NCI-H2107 (cell line): Measurements from ENCODE around the gene CACNA2D2.

Source experiments
- DNase-seq: peaks from one replicate; lab custom pipeline; 2025; lab: John Stamatoyannopoulos, UW

Gene CACNA2D2

DNA sequence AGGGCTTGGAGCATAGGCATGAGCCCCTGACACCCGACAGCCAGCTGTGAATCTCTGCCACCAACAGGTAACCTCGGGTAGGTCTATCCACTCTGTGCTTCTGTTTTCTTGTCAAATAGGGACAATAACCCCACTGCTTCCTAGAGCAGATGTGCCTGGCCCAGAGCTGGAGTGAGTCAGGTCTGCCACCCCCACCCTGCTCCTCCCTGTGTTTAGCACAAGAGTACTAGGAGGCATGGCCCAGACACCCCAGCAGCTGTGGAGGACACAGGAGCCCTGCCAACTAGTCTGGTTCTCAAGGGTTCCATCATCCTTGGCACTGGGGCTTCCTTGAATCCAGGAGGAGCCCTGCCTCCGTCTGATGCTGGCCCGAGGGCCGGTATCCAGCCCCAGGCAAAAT lies 110.4 kb downstream of the CACNA2D2 start:
- DNase-seq = no peak

DNA sequence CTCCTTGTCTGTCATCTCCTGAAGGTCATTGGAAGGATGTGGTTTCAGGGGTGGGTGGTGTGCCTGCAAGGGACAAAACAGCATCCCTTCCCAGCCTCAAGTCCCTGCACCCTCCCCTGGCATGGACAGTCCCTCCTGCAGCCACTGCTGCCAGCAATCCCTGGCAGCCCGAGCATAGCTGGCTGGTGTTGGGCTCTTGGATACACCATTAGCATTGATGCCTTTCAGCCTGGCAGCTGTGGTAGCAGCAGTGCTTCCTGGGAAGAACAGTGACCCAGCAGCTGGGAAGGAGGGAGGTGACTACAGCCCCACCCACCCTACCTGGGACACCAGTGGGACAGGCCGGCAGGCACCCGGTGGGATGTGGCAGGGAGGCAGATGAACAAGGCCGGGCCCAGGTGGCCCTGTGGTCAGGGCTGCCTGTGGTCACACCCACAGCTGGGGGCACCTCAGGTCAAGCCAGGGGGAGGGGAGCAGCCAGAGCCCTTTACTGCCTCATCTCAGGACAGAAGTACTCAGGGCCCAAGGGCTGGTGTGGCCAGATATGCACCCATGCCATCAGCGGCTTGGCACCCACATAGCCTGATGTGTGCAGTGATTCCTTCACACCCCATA lies 111.2 kb downstream of the CACNA2D2 start:
- DNase-seq = no peak

DNA sequence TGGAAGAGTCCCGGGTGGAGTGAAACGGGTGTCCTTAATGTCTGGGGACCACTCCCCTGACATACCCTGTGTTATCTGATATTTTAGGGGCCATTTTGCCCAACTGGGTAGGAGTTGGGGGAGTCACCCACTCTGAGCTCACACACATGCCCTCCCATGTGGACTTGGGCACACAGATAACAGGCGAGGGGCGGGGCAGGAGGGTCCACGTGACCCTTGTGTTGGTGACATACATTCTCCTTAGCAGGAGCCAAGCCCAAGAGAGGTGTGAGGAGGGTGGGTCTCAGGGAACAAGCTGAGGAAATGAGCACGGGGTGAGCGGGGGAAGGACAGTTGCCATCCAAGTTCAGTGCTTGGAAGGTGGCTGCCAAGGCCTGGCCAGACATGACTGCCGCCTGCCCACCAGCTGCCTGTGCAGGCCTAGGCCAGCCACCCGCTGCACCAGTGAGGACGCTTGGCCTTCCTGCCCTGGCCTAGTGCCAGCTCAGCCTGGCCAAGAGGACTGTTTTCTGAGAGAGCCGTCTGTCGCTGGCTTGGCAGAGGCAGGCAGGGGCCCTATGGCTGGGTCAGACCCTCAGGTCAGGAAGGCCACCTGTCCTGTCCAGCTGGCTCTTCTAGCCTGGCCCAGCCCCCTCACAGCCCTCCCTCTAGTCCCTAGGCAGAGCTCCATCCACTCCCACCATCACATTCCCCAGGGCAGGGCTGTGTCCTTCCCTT lies 112.8 kb downstream of the CACNA2D2 start:
- DNase-seq = no peak

DNA sequence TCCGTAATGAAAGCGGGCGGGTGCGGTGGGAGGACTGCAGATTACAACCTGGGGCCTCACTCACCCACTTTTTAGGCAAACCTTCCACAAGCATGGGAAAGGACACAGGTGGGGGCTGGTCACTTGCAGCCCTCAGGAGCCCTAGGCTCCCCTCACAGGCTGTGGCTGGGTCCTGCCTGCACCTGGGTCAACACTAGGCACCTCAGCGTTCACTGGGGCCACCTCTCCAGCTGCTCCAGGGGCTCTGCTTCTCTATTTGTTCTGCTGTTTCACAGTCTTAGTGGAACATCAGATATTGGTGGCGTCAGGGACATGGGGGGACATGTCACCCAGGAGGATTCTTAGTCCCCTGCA lies 114.0 kb downstream of the CACNA2D2 start:
- DNase-seq = no peak

DNA sequence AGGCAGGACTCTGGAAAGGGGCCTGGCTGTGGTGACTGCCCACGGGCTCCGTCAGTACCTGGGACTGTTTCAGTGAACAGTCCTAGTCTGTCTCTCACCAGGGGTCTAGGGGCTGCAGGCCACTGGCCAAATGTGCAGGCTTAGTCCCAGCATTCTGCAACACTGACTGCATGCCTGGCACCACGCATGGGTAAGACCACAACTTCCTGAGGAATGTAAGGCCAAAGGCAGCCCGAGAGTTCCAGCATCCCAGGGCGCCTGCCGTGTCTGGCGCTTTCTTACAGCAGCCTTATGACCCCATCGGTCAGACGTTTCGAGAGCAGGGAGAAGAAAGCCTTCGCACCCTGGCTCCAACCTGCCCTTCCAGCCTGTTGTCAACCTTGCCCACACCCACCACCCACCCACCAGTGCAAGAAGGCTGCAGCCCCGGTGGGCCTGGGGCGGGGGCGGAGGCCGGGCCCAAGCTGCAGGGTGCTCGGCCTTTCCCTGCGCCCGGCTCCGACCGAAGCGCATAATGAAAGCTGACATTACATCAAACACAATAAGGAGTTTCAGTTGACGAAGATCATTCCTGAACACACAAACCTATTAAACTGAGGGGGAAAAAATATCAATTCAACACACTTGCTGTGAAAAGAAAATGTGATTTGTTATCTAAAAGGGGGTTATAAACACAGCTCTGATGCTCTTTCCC lies 114.6 kb downstream of the CACNA2D2 start:
- no peak for DNase-seq

DNA sequence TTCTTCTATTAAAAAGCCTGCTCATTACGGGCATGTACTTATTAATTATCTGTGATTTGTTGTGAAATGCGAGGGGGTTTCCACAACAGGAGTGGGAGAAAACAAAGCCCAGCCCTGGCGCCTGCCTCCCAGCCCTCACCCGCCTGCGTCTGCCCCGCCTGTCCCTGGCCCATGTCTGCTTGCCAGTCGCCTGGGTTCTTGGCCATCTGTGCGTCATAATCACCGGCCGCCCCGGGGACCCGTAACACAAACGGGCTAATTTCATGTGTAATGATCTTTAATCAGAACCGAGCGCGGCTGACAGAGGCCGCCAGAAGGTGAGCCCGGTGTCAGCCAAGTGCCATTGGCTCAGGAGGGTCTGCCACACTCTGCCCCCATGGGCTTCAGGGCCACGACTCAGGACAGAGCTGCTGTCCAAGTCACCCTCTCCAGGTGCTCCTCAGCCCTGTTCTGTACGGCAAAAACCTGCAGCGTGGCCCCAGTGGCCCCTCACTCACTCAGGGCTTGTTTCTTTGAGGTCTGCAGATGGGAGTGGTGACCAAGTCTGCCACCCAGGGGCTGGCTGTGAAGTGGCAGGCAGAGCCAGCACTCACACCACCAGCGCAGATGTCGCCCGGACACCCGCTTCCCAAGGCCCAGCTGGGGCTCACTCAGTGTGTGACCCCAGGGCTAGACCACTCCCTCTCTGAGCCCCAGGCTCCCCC lies 115.3 kb downstream of the CACNA2D2 start:
- DNase-seq = no peak

DNA sequence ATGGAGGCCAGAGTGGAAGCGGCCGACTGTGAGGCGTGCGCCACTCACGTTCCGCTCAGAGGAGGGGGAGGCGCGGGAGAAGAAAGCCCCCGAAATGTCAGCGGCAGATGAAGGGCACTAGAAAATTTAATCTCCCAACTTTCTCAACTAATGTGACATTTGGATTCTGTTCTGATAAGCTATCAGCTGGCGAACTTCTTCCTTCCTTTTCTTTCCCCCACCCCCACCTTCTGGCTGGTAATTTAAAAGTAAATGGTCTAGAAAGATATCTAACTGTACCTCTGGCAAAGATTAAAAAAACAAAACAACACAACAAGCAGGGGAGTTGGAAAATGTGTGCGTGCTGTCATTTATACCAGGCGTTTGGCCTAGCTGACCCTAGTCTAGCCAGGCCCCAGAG lies 117.7 kb downstream of the CACNA2D2 start:
- DNase-seq = no peak

DNA sequence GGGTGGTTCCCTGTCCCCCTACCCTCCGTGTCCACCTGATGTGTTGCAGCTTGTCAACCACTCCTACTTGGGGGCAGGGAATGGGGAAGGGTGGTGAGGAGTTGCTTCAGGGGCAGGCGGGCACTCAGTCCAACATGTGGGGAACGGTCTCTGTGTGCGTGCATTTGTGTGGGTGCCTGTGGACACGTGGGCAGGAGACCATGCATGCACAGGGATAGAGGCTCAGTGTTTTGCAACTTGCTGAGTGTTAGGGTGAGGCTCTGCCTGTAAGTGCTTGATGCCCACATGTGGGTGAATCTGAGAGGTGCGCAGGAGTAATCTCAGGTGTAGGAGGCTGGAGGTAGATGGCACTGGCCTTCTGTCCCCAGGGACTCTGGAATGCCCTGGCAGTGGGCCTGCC lies 119.7 kb downstream of the CACNA2D2 start:
- no peak for DNase-seq

DNA sequence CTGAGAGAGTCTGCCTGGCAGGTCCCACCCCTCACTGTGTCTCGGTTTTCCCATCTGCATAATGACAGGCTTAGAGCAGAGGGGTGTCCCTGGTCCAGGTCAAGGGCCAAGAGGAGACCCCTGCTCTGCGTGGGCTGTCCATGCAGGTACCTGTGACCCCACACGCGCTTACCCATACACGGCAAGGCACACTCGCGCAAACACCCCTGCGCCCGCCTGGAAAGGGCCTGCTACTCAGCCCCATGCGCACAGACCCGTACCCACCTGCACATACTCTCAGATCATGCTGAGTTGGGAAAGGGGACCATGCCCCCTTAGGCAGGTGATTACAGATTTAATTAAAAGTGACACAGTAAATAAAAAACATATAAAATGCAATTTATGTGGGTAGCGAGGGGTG lies 120.7 kb downstream of the CACNA2D2 start:
- DNase-seq = no peak

DNA sequence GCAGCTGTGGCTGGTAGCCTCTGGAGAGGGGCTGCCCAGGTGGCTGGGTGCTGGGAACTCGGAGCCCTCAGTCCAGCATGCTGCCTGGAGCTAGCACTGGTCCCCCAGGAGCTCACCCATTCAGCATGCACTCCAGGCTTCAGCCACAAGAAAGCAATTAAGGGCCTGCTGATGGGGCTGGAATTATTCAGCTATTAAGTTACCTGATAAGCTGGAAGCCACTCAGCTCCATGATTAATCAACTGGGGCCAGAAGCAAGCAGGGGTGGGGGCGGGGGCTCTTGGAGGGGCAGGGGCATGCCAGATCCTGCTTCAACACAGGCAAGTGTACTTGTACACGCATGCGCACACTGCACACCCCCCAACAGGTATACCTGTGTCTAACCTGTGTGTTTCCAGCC lies 122.1 kb downstream of the CACNA2D2 start:
- DNase-seq = peak; percentile 63

DNA sequence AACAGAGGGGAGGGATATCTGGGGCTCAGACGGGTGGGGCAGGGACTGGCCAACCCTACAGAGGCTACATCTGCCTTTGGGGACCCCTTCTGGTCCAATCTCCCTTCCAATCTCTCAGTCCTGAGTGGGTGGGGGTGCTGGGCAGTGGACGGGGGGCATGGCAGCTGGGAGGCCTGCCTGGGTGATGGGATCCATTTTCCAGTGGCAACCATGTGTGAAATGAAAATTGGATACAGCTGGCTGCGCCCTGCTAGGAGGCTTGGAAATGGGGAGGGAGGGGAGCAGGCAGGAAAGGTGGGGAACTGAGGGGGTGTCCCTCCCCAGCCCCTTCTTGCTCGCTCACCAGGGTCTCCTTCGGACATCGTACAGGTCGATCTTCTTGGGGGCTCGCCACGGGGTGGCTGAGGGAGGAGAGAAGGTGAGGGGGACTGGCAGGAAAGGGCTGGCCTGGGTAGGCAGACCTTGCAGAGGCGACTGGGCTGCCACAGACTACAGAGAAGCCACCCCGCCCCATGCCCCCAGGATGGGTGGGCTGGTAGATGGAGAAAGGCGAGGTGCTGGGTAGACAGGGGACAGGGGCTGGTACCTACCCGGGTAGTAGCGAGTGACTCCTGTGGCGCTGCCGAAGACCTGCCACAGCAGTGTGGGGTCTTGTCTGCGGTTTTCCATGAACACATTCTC lies 122.9 kb downstream of the CACNA2D2 start:
- no peak for DNase-seq

DNA sequence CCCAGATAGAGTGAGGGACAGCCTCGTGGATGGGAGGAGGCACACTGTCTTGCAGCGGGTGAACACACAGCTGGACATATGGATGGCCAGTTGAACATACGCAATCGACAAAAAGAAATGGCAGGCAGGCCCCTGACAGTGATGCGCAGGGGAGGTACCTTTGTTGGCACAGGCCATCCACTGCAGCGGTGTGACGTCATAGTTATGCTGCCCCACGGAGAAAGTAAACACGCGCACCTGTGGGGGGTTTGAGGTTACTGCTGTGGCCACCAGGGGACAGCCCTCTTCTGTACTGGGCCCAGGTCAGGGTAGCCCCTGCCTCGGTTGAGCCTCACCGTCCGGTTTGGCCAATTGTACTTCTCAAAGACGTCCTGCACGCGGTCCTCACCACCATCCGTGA lies 124.7 kb downstream of the CACNA2D2 start:
- no peak for DNase-seq

DNA sequence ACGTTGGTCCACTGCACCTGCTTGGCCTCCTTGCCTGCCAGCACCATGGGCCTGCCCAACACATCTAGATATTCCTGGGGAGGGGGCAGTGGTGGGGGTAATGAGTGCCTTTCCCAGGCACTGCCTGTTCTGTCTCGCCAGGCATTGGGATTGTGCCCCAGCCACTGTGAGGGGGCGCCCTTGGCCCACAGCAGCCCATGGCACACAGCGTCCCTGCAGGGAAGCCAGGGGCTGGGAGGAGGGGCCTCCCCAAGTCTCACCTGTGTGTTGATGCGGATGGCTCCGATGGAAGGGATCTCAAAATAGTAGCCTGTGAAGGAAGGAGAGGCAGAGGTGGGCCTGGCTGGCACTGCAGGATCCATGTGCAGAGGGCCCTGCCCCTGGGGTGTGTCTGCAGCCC lies 125.4 kb downstream of the CACNA2D2 start:
- DNase-seq = no peak

DNA sequence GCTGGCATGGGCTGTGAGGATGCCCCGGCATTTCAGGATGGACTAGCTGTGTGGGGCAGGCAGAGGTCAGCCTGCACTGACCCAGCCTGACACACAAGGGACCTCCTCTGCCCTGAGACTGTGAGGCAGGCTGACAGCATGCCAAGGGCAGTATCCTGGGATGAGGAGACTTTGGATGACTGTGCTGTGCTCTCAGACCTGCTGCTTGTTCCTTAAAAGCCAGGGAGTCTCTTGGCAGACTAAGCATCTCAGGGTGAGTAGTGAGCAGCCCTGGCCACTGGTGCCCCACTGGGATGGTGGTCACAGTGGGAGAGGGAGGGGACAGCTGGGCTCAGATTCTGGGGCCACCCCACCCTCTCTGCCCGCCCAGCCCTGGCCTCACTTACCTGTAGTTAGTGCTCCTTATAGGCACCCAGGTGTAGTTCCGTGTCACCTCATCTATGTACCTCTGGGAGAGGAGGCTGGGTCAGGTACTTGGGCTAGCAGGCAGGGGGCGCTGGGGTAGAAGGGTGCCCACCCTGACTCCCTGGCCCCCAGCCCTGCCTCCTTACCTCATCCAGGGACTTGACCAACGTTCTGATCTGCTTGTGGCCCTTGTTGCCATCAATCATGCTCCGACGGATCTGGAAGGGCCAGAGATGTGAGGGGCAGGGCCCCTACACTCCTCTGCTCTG lies 128.0 kb downstream of the CACNA2D2 start:
- no peak for DNase-seq

DNA sequence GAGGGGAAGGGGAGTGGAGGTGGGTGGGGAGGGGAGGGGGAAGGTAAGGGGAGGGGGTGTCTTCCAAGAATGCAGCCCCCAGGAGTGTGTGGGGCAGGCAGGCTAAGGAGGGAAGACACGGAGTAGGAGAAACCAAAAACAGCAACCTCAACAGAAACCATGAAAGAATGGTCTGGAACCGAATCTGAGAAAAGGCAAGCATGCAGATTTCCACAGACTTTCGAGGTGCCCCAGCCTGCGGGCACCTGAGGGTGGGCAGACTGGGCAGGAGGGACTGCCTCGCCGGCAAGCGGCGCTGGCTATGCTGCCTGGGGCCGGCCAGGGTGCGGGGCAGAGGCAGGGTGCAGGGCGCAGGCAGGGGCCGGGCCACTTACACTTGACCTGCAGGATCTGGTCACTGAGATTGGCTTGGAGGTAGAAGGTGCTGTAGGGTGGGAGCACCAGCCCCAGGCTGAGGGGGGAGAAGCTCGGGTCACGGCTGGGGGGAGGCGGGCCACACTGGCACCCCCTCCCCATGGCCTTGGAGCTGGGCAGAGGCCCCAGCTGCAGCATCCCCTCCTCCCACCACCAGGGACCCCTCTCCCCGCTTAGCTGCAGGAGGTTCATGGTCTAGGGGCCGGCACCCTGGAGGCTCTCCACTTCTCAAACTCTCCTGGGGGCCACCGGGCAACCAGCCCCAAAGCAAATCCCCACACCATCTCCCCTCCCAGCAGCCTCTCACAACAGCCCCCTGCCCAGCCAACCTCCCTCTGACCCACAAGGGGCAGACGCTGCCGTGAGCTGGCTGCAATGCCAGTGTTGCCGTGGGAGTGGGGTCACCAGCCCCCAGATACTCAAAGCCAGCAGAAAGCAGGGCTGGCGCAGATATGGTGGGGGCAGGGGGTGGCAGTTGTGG lies 128.8 kb downstream of the CACNA2D2 start:
- DNase-seq = no peak

DNA sequence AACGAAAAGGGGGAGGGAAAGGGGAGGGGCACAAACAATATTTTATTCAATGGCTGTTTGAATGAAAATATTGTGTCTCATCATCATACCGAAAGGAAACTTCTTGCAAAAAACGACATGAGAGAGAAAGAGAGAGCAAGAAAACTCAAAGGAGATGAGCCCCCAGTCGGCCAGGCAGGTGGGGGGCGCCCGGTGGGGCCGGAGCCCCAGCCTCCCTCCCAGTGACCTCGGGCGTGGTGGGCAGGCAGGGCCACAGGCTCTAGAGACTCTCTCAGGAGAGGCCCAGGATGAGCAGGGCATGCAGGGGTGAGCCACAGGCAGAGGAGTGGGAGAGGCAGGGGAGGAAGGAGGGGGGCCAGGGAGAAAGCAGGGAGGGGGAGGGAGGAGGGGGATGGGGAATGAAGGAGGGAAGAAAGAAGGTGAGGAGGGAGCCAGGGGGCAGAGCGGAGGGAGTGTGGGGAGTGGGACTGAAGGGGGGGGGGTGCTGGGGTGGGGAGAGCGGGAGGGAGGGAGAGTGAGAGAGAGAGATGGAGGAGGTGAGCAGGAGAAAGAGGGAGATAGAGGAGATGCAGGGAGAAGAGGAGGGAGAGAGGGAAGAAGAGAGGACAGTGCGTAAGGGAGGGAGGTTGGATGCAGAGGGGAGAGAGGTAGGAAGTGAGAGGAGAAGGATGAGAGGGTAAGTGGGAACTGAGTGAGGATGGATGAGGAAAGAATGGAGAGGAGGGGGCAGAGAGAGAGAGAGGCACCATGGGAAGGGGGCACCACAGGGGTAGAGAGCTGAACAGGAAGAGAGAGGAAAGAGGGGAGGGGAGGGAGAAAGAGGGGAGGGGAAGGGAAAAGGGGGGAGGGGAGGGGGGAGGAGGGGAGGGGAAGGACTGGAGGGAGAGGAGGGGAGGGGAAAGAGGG lies 130.0 kb downstream of the CACNA2D2 start:
- no peak for DNase-seq

DNA sequence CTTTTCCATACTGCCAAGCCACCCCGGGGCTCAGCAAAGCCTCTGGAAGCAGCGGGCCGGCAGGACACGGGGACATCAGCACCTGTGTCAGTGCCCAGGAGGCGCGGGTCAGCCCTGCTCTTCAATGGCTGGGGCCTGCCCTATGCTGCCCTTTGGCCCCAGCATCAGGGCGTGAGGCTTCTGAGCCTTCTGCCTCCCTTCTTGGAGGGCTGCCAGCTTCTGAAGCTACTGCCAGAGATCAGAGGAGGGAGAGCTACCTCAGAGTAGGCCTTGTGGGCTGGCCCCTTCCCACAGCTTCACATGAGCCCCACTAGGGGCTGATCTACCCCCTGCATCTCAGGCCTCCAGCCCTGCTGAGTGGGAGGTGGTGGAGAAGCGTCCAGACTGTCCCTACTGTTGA lies 131.1 kb downstream of the CACNA2D2 start:
- DNase-seq = no peak

DNA sequence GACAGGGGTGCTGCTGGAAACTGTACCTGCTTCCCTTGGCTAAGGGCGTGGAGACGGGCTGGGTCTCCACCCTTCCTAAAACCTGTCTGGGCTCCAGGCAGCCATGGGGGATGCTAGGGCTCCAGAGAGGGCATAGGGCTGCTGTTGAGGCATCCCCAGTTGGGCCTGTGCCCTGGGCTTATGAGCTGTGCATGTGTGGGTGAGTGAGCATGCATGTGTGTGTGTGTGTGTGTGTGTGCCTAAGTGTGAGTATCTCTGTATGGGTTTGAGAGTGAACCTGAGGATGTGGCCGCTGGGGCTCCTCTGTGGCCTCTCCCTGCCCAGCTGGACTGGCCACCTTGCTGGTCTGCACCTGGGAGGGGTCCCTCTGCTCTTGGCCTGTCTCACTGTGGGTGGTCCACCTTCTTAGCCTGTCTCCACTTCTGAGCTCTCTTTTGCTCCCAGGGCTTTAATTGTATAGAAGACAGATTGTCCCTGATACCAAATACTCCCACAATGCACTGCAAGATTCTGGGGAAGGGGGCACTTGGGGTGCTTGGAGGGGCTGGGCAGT lies 132.2 kb downstream of the CACNA2D2 start:
- DNase-seq = no peak

DNA sequence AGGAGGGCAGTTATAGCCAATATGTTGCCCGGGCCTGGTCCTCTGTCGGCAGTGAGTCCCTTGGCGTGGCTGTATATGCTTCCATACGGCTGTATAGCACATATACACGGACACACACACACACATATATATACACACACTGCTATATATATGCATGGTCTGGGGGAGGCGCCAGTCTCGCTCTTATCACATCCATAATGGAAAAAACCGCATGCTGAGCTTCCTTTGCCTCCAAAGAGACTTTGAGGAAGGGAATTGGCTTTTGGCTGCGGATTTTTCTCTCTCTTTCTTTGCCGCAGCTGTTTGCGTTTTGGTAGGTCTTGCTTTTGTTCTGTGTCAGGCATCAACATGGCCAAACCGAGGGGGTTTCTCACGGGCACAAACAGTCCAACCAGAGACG lies 132.8 kb downstream of the CACNA2D2 start:
- peak; percentile 63 for DNase-seq
